Liver (tissue), 3 donors: Measurements from ENCODE around the gene SIRPD.

Experiments used
- CTCF ChIP-seq: fragments of 150-350 bp; IDR thresholded peaks from 2 replicates; pipeline ENCODE4 v1.5.1; 2017; ENCODE audit warnings: improper control_type of control experiment, low read depth, low read length; ENCODE audit not compliant: missing input control
- FOXA1 ChIP-seq: IDR thresholded peaks from 2 replicates; pipeline ENCODE4 v1.6.1; 2016; ENCODE audit warnings: antibody characterized with exemption
- RAD21 ChIP-seq, 2 donors: IDR thresholded peaks; 2 replicates each; pipeline ENCODE4 v1.6.1; 2016; ENCODE audit warnings: antibody characterized with exemption in 2 of 2, mild to moderate bottlenecking in 2 of 2
- RXRA ChIP-seq, 2 donors: IDR thresholded peaks; 2 replicates each; pipeline ENCODE4 v1.6.1; 2017 to 2018; ENCODE audit warnings: antibody characterized with exemption in 2 of 2, mild to moderate bottlenecking in 1 of 2
- SP1 ChIP-seq: IDR thresholded peaks from 2 replicates; pipeline ENCODE4 v1.6.1; 2018; ENCODE audit warnings: antibody characterized with exemption, mild to moderate bottlenecking
- TAF1 ChIP-seq: conservative IDR thresholded peaks from 2 replicates; pipeline ENCODE4 v1.6.1; 2016; ENCODE audit warnings: antibody characterized with exemption, mild to moderate bottlenecking
- YY1 ChIP-seq: IDR thresholded peaks from 2 replicates; pipeline ENCODE4 v1.6.1; 2016; ENCODE audit warnings: antibody characterized with exemption, mild to moderate bottlenecking
- TF ChIP-seq, protein P1 (sequence below): IDR thresholded peaks from 2 replicates; pipeline ENCODE4 v1.6.1; 2016; ENCODE audit warnings: antibody characterized with exemption
- TF ChIP-seq, protein P2 (sequence below): IDR thresholded peaks from 2 replicates; pipeline ENCODE4 v1.6.1; 2016; ENCODE audit warnings: antibody characterized with exemption
- TF ChIP-seq, protein P3 (sequence below): IDR thresholded peaks from 2 replicates; pipeline ENCODE4 v1.6.1; 2016; ENCODE audit warnings: antibody characterized with exemption
- TF ChIP-seq, protein P4 (sequence below): IDR thresholded peaks from 2 replicates; pipeline ENCODE4 v1.6.1; 2016; ENCODE audit warnings: antibody characterized with exemption, mild to moderate bottlenecking
- donor health status: healthy.
- donor health status: healthy.

DNA sequence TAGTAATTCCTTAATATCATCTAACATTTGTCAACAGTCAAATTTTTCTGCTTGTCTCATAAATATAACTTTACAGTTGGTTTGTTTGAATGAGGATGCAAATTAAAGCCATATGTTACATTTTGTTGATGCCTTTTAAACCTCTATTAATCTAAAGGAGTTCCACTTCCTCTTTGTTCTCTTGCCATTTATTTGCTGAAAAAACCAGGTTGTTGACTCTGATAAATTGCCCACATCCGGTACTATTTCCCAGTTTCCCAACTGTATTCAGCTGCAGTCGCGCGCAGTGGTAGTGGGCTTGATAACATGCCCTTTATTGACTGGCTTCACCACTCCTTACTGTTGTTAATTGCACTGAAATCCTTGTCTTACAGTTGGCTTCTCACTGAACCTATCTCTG lies 33.5 kb downstream of the SIRPD start:
- TF ChIP-seq CTCF (no peak), RXRA (IDR thresholded peaks at IDR 0.05) (no peak), TAF1 (no peak), YY1 (no peak), SP1 (no peak), FOXA1 (no peak), RAD21 (IDR thresholded peaks at IDR 0.05) (no peak)
- TF ChIP-seq, protein P1, sequence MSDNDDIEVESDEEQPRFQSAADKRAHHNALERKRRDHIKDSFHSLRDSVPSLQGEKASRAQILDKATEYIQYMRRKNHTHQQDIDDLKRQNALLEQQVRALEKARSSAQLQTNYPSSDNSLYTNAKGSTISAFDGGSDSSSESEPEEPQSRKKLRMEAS: no peak
- TF ChIP-seq, protein P2, sequence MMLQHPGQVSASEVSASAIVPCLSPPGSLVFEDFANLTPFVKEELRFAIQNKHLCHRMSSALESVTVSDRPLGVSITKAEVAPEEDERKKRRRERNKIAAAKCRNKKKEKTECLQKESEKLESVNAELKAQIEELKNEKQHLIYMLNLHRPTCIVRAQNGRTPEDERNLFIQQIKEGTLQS: no peak
- TF ChIP-seq, protein P3, sequence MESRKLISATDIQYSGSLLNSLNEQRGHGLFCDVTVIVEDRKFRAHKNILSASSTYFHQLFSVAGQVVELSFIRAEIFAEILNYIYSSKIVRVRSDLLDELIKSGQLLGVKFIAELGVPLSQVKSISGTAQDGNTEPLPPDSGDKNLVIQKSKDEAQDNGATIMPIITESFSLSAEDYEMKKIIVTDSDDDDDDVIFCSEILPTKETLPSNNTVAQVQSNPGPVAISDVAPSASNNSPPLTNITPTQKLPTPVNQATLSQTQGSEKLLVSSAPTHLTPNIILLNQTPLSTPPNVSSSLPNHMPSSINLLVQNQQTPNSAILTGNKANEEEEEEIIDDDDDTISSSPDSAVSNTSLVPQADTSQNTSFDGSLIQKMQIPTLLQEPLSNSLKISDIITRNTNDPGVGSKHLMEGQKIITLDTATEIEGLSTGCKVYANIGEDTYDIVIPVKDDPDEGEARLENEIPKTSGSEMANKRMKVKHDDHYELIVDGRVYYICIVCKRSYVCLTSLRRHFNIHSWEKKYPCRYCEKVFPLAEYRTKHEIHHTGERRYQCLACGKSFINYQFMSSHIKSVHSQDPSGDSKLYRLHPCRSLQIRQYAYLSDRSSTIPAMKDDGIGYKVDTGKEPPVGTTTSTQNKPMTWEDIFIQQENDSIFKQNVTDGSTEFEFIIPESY: no peak
- TF ChIP-seq, protein P4, sequence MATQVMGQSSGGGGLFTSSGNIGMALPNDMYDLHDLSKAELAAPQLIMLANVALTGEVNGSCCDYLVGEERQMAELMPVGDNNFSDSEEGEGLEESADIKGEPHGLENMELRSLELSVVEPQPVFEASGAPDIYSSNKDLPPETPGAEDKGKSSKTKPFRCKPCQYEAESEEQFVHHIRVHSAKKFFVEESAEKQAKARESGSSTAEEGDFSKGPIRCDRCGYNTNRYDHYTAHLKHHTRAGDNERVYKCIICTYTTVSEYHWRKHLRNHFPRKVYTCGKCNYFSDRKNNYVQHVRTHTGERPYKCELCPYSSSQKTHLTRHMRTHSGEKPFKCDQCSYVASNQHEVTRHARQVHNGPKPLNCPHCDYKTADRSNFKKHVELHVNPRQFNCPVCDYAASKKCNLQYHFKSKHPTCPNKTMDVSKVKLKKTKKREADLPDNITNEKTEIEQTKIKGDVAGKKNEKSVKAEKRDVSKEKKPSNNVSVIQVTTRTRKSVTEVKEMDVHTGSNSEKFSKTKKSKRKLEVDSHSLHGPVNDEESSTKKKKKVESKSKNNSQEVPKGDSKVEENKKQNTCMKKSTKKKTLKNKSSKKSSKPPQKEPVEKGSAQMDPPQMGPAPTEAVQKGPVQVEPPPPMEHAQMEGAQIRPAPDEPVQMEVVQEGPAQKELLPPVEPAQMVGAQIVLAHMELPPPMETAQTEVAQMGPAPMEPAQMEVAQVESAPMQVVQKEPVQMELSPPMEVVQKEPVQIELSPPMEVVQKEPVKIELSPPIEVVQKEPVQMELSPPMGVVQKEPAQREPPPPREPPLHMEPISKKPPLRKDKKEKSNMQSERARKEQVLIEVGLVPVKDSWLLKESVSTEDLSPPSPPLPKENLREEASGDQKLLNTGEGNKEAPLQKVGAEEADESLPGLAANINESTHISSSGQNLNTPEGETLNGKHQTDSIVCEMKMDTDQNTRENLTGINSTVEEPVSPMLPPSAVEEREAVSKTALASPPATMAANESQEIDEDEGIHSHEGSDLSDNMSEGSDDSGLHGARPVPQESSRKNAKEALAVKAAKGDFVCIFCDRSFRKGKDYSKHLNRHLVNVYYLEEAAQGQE: no peak
